T-helper 17 cell (primary cell): Measurements from ENCODE around the gene UTS2R. TPM values are rescaled to one million over a fixed set of nuclear protein-coding genes. Genes with fewer than 3 reads are reported as not detected.

Experiments
- ATAC-seq: fragments of 150-1000 bp; cut with Tn5 transposase; 2 replicates; pipeline ENCODE4 v1.10.0; 2021; ENCODE audit warnings: mild to moderate bottlenecking, moderate library complexity
- DNase-seq, 3 donors: peaks; one replicate each; pipeline versions ENCODE4 v3.0.0 to v3.0.0-alpha.2; 2020 to 2021
- H3K9me3 ChIP-seq: one replicate; pipeline ENCODE4 v1.7.0; 2013; ENCODE audit warnings: low read length, mild to moderate bottlenecking; ENCODE audit not compliant: control insufficient read depth, poor library complexity, severe bottlenecking
- H3K27ac Mint-ChIP-seq: one replicate; pipeline ENCODE4 v1.8.0; 2022; ENCODE audit warnings: mild to moderate bottlenecking, moderate library complexity, mixed read lengths
- H3K27me3 Mint-ChIP-seq: one replicate; pipeline ENCODE4 v1.8.0; 2022; ENCODE audit warnings: mixed read lengths
- H3K36me3 Mint-ChIP-seq: one replicate; pipeline ENCODE4 v1.8.0; 2022; ENCODE audit warnings: low read depth, mixed read lengths
- H3K4me1 Mint-ChIP-seq: one replicate; pipeline ENCODE4 v1.8.0; 2022; ENCODE audit warnings: mild to moderate bottlenecking, mixed read lengths
- H3K4me3 Mint-ChIP-seq: one replicate; pipeline ENCODE4 v1.8.0; 2022; ENCODE audit warnings: mild to moderate bottlenecking, moderate library complexity, mixed read lengths
- total RNA-seq, 4 donors: library from RNA in 2 of 4; stranded (reverse) in 2 of 4; gene quantifications; one replicate each; pipeline ENCODE4 v1.2.3 and lab custom pipeline; 2022 to 2026

Gene UTS2R
- total RNA-seq (not detected), total RNA-seq (lab: John Stamatoyannopoulos, UW) (0 to 0.12 reads per million in 2 donors)

DNA sequence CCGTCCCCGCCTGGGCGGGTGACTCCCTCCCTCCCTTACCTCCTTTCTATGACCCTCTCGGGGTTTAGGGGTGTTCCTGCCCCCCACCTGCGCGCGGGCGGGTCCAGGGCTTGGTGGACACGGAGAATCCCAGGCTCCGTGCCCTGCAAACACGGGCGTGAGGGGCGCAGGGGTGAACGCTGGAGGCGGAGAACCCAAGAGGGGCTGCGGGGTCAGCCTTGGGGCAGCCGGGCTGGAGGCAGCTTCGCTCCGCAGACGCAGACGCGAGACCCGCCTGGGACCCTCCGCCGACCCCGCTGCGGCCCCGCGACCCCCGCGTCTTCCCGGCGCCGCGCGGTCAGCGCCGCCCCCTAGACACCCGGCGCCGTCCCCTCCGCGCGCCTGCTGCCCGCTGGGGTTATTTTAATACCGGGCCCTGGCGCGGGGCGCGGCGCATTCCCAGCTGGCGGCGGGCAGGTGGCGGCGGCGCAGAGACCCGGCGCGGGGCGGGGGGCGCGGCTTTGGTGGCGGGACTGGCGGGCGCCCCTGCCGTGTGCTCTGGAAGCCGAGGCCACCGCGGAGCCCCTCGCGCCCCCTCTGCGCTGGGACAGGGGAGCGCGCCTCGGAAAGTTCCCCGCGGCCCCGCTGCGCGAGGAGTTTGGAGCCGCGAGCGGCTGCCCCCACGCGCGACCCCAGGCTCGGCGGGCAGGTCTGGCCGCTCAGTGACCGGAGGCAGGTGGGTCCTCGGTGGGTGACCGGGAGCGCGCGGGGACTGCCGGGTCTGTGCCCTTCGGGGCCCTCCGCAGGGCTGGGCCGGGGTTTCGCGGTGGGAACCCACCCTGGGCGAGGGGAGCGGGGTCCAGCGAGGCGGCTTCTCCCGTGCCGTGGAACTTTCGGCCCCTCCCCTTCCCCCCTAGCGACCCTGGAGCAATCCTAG is at the start of gene UTS2R:
Gene UTS2R, plus strand, starts transcription at position 433 of the 916 bp plus-strand sequence. CDS start 2,560 bp downstream, outside the sequence.
- Mint-ChIP-seq H3K4me3 (peak within 1 kb of the TSS; percentile 88), H3K36me3 (peaks cover 2% of the 10 kb centered on the region), H3K27me3 (peaks cover 51% of the 10 kb centered on the region), H3K4me1 (peaks cover 13% of the 10 kb centered on the region), H3K27ac (no peak within 1 kb of the TSS)
- ATAC-seq = no peak
- no peaks in the 10 kb centered on the region for H3K9me3 ChIP-seq
- peak in 1 of 3 donors; percentile 8 for DNase-seq

DNA sequence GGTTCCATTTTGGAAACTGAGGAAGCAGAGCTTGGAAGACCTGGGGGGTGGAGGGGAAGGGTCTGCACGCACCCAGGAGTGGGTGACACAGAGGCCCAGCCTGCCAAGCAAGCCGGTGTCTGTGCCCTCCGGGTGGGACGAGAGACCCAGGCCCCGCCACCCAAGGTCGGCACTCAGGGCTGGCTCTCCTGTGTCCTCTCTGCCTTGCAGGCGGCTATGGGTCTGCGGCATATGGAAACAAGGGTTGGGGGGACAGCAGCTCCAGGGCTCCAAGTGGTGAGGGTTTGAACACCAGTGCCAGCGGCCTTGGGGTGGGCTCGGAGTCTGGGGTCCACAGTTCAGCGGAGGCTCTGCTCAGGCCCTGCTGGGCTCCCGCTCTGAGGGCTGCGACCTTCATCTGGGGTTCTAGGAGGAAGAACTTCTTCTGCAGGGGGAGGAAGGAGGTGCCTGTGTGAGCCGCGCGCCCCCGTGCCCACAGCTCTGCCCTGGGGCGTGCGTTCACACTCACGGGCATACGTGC is 49.6 kb upstream of the UTS2R start:
- Mint-ChIP-seq H3K4me3 (no peak overlapping the region), H3K27ac (peak overlapping the region; percentile 88), H3K4me1 (peaks cover 15% of the 10 kb centered on the region), H3K27me3 (no peaks in the 10 kb centered on the region), H3K36me3 (no peaks in the 10 kb centered on the region)
- no peaks in the 10 kb centered on the region for H3K9me3 ChIP-seq
- DNase-seq = no peak
- no peak for ATAC-seq

DNA sequence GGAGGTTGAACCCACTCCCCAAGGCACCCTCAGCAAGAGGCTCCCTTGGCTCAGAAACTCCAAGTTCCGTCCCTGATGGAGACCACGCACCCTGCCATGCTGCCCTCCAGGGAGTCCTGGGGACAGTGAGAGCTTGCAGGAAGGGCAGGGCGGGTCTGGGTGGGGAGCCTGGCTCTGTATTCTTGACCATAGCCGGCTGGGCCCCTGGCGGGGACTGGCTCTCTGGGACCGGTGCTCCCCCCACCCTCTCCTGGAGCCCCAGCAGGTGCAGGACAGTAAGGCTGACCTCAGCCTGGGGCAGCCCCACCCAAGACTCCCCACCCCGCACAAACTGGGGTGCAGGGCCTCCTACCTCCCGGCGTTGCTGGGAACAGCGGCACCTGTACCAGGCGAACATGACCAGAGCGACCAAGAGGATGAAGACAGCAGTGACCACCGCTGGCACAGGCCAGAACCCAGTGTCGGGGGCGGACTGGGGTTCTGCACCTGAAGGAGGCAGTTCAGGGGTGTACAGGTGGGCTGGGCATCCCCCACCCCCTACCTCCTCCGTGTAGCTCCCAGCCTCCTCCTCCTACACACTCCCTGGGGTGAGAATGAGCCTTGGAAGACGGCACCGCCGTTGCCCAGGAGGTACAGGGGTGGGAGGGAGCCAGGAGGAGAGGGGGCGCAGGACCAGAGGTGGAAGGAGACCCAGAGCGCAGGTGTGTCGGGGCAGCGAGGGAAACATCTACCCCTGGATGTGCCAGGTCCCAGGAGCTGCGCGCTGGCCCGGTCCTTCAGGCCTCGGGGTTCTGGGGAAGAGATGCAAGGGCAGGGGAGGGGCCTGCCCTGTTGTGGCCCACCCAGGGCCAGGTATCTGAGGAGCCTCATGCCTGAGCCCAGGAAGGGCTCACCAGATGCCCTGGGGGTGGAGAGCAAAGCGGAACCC is 48.8 kb upstream of the UTS2R start:
- Mint-ChIP-seq H3K36me3 (no peaks in the 10 kb centered on the region), H3K27me3 (no peaks in the 10 kb centered on the region), H3K4me3 (no peak overlapping the region), H3K27ac (peak overlapping the region; percentile 88), H3K4me1 (peaks cover 12% of the 10 kb centered on the region)
- ATAC-seq (no peak), DNase-seq (no peak)
- no peaks in the 10 kb centered on the region for H3K9me3 ChIP-seq

DNA sequence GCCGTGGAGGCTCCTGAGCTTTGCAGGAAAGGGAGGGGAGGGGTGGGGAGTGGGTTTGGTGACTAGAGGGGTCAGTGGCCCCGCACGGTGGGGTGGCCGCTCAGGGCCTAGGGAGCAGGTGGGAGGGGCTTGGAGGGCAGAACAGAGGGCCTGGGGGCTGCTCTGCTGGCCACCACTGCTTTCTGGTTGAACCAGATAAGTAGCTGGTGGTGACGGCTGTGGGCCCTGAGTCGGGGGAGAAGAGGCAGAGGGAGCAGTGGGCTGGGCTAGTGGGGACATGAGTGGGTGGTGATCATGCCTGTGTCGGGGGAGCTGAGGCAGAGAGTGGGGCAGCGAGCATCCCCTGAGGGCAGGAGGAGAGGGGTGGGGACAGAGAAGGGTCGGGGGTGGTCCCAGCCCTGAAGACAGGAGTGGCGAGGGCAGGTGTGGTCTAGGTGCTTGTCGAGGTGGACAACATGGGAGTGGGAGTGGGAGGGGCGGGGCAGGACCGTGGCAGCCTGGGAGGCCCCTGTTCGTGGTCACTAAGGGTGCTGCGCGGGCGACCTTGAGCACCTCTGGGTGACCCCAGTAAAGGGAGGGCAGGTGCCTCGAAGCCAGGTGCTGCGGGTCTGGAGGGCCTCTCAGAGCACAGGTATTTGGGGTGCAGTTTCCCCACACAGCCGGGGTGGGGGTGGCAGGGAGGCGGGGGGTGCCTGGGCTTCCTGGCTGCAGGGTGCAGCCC is 47.9 kb upstream of the UTS2R start:
- ATAC-seq (no peak), DNase-seq (no peak)
- Mint-ChIP-seq H3K27ac (peak overlapping the region; percentile 14), H3K36me3 (no peaks in the 10 kb centered on the region), H3K27me3 (no peaks in the 10 kb centered on the region), H3K4me1 (peaks cover 12% of the 10 kb centered on the region), H3K4me3 (no peak overlapping the region)
- no peaks in the 10 kb centered on the region for H3K9me3 ChIP-seq

DNA sequence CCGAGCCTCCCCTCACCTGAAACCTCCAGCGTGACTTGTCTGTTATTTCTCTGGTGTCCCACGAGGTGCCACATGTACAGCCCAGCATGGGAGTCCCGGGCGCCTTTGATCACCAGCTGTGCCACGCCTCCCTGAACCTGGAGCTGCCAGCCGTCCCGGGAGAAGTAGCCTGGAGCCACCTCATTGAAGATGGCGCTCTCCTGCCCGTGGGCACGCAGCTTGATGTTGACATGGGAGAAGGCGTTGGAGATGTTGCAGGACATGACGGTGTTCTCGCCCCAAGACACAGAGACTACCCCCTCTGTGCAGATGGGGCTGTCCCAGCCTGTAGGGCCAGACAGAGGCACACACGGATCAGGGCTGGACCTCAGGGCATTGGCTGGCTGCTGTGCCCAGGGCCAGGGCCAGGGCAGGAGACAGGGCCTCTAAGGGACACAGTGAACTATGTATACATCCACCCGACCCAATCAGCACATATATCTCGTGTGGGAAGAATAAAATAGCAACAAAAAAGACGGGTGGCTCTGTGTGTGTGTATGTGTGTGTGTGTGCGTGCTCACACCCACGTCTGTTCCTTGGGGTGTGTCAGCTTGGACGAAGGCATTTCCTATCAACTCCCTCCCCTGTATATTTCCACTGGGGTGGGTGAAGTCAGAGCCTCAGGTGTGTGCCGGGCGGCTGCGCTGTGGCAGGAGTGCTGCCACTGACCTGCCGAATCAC is 46.8 kb upstream of the UTS2R start:
- Mint-ChIP-seq H3K4me3 (no peak overlapping the region), H3K4me1 (peaks cover 12% of the 10 kb centered on the region), H3K27ac (peak overlapping the region; percentile 29), H3K36me3 (no peaks in the 10 kb centered on the region), H3K27me3 (no peaks in the 10 kb centered on the region)
- no peaks in the 10 kb centered on the region for H3K9me3 ChIP-seq
- ATAC-seq (no peak), DNase-seq (no peak)

DNA sequence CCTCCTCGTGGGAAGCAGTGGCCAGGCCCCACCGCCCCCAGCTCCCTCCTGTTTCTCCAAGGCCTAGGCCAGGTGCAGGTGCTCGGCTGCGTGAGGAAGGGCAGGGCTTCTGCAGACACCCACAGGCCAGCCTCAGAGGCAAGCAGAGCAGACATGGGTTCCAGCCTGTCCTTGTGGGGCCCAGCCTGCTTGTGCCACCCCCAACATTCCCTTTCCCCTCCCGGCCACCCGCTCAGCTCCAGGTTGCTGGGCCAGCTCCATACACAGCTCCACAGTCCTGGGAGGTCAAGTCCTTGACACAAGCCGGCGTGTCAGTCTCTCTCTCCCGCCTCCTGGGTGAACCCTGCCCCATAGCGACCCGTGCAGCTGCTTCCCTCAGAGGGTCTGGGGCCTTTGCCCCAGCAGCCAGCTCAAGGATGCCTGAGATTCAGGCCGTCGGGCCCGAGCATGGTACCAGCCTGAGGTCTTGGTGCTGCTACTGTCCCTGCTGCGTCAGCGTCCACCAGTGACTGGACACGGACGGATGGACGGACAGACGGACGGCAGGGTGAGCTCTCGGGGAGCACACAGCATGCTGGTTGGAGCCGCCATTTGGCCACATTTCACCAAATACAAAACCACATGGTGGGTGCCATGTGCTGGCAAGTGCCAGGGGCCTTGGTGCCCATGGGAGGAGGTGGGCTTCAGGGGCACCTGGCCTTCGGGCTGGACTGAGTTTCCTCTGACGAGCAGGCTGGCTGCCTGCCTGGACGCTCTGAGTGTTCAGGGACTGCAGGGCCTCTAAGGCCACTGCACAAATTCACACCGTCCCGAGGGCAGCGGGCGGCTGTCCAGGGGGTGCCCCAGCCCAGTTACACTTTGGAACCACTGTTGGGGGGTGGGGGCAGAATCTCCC is 46.0 kb upstream of the UTS2R start:
- Mint-ChIP-seq H3K27me3 (no peaks in the 10 kb centered on the region), H3K27ac (no peak overlapping the region), H3K36me3 (no peaks in the 10 kb centered on the region), H3K4me1 (peaks cover 12% of the 10 kb centered on the region), H3K4me3 (no peak overlapping the region)
- ATAC-seq (no peak), DNase-seq (no peak)
- no peaks in the 10 kb centered on the region for H3K9me3 ChIP-seq

DNA sequence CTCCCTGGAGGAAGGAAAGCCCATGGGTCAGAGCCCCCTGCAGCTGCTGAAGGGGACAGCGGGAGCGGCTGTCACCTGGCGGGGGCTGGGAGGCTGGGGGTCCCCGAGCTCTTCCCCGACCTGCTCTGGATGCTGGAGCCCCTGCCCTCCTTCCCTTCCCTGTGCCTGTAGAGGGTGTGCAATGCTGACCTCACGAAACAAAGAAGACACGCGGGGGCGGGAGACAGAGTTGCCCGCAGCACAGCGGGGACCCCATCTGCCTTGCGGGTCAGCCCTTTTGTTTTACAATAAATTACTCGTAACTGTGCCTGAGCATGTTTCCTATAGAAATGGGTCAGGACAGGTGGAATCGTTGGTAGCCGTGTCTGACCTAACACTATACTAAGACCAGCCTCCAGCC is 44.3 kb upstream of the UTS2R start:
- no peaks in the 10 kb centered on the region for H3K9me3 ChIP-seq
- Mint-ChIP-seq H3K27ac (no peak overlapping the region), H3K4me1 (peaks cover 9% of the 10 kb centered on the region), H3K4me3 (no peak overlapping the region), H3K27me3 (no peaks in the 10 kb centered on the region), H3K36me3 (no peaks in the 10 kb centered on the region)
- DNase-seq (no peak), ATAC-seq (no peak)

DNA sequence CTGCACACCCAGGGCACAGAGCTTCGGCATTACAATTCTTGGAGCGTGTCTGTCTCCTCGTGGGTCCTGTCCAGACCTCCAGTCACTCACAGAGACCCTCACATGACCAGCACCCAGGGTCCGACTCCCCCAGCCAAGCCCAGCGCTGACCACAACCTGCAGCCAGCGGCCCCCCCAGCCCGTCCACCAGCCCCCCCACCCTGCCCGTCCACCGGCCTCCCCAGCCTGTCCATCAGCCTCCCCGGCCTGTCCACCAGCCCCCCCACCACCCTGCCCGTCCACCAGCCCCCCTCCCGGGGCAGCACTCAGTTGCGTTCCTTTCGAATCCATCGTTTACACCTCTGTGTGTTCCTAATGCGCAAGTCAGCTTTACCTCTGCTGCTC is 43.8 kb upstream of the UTS2R start:
- no peak overlapping the region for H3K27ac Mint-ChIP-seq
- ATAC-seq = no peak
- H3K27me3 Mint-ChIP-seq = no peaks in the 10 kb centered on the region
- no peak for DNase-seq
- no peaks in the 10 kb centered on the region for H3K36me3 Mint-ChIP-seq
- no peak overlapping the region for H3K4me3 Mint-ChIP-seq
- H3K4me1 Mint-ChIP-seq = peaks cover 13% of the 10 kb centered on the region
- H3K9me3 ChIP-seq = no peaks in the 10 kb centered on the region

DNA sequence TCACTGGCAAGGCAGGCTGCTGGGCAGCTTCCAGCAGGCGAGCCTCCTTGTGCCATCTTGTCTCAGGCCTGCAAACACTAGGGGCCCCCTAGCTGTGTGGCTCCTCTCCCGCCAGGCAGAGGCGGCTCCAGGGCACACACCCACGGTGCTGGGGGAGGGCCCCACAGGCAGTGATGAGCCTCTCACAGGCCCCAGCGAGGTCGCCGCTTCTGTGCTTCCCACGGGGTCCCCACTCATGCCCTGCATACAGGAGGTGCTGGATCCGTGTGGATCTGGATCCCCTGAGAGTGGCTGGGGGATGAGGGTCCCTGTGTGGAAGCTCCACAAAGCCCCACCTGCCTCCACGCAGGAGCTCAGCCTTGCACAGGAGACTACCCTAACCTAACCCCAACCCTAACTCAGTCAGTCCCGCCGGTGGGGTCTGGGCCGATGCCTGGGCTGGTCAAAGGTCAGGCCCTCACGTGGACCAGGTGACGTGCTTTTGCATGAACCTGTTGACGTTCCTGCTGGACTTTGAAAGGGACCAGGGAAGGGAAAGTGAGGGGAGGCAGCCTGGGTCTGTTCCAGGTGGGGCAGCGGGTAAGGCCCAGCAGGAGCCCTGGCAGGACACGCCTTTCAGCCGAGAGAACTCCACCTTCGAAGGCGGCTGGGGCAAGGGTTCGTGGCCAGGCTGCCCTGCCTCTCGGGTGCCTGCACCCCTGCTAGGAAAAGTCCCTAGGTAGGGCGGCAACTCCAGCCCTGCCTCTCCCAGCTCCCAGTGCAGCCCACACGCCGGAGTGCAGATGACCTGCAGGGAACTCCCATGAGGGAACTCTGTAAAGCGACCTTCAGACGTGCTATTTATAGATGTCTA is 43.2 kb upstream of the UTS2R start:
- Mint-ChIP-seq H3K4me1 (peaks cover 16% of the 10 kb centered on the region), H3K27ac (no peak overlapping the region), H3K4me3 (no peak overlapping the region), H3K36me3 (no peaks in the 10 kb centered on the region), H3K27me3 (no peaks in the 10 kb centered on the region)
- DNase-seq (no peak), ATAC-seq (no peak)
- H3K9me3 ChIP-seq = no peaks in the 10 kb centered on the region

DNA sequence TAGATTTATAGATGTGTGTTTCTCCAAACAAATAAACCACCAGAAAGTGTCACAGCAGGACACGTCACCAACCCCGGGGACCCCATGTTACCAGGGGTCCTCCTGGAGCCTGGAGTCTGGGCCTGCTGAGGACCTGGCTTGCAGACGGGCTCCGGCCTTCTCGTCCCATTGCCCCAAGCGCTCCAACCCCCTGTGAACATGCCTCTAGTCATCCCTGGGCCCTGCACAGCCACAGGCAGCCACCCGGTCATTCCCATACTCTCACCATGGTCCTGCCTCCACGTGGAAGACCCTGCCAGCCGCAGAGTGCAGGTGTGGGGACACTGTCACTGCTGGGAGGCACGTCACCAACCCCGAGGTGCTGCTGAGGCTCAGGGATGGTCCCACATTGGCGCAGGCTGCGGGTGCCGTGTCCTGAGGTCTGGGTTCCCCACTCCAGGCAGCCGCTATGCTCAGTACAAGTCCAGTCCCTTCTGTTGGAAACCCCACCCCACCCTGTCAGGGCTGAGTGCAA is 42.5 kb upstream of the UTS2R start:
- H3K4me3 Mint-ChIP-seq = no peak overlapping the region
- H3K27ac Mint-ChIP-seq = no peak overlapping the region
- no peak for DNase-seq
- no peaks in the 10 kb centered on the region for H3K36me3 Mint-ChIP-seq
- no peaks in the 10 kb centered on the region for H3K27me3 Mint-ChIP-seq
- ATAC-seq = no peak
- no peaks in the 10 kb centered on the region for H3K9me3 ChIP-seq
- peaks cover 12% of the 10 kb centered on the region for H3K4me1 Mint-ChIP-seq
